OCI-LY1 (cell line): ENCODE results near the gene TCERG1L.

Source experiments
- EZH2 ChIP-seq: fragments of 200-600 bp; sonication (generic), shearing (Covaris generic); IDR thresholded peaks from 2 replicates; pipeline ENCODE4 v1.8.0; 2017; ENCODE audit warnings: borderline replicate concordance, mixed run types, mild to moderate bottlenecking, antibody characterized with exemption, low read length, moderate library complexity, mixed read lengths
- TF ChIP-seq, protein P1 (sequence below): fragments of 200-600 bp; sonication (generic), shearing (Covaris generic); IDR thresholded peaks from 2 replicates; pipeline ENCODE4 v1.5.1; 2017; ENCODE audit warnings: mild to moderate bottlenecking, antibody characterized with exemption, low read length, moderate library complexity, mixed read lengths

DNA sequence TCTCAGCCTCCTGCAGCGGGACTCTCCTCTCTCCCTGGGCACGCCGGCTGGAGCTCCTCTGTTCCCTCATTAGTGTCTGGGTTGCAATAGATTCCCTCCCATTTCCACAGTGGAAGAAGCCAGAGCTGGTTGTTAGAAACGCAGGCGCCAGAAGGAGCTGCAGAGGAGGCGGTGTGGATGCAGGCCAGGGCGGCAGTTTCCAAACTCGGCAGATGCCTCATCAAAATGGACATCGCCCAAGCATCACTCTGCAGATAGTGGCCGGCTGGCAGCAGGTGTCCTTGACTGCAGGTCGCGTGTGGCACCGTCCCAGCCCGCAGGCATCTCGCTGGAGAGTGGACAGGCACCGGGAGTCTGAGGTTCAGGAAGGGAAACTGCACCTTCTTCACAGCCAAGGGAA, 201.8 kb downstream of the TCERG1L start:
- no peak for TF ChIP-seq EZH2
- TF ChIP-seq, protein P1, sequence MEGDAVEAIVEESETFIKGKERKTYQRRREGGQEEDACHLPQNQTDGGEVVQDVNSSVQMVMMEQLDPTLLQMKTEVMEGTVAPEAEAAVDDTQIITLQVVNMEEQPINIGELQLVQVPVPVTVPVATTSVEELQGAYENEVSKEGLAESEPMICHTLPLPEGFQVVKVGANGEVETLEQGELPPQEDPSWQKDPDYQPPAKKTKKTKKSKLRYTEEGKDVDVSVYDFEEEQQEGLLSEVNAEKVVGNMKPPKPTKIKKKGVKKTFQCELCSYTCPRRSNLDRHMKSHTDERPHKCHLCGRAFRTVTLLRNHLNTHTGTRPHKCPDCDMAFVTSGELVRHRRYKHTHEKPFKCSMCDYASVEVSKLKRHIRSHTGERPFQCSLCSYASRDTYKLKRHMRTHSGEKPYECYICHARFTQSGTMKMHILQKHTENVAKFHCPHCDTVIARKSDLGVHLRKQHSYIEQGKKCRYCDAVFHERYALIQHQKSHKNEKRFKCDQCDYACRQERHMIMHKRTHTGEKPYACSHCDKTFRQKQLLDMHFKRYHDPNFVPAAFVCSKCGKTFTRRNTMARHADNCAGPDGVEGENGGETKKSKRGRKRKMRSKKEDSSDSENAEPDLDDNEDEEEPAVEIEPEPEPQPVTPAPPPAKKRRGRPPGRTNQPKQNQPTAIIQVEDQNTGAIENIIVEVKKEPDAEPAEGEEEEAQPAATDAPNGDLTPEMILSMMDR: no peak
